ENCODE measurements around the gene HNRNPR. TPM values are rescaled to one million over a fixed set of nuclear protein-coding genes. Genes with fewer than 3 reads are reported as not detected.

HNRNPR gene
- total RNA-seq, 4 donors from 2014 or later, result 29.7 to 230 (median 116) TPM

DNA sequence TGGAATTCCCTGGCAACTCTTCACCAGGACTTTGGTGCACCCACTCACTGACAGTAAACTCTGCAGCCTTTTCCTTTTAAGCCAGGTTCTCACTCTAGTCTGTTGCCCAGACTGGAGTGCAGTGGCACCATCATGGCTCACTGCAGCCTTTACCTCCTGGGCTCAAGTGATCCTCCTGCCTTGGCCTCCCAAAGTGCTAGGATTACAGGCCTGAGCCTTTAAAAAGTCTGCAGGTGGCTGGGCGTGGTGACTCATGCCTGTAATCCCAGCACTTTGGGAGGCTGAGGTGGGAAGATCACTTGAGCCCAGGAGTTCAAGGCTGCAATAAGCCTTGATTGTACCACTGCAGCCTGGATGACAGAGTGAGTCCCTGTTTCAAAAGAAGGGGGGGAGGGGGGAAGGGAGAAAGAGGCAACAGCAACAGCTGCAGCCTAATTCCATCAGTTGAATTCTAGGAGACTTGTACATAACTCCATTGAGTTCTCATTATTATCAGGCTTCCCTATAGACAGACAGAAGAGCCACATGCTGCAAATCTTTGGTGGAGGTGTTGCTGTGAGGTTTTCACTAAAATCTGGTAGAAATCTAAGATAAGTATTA lies 8.1 kb upstream of the HNRNPR start:
- H3K9me3 ChIP-seq, result no peaks in the 10 kb centered on the region
- no peak for DNase-seq
- H3K4me1 ChIP-seq, result no peaks in the 10 kb centered on the region
- no peaks in the 10 kb centered on the region for H3K27me3 ChIP-seq
- TF ChIP-seq CTCF (IDR thresholded peaks at IDR 0.05), result no peak
- TF ChIP-seq POLR2A (IDR thresholded peaks at IDR 0.05), result no peak
- no peak overlapping the region for H3K4me3 ChIP-seq
- no peaks in the 10 kb centered on the region for H3K36me3 ChIP-seq
- intact Hi-C loops (cut with DNase I; ENCODE audit: low total_unique reads), result no loop called here
- no peak overlapping the region for H3K27ac ChIP-seq

DNA sequence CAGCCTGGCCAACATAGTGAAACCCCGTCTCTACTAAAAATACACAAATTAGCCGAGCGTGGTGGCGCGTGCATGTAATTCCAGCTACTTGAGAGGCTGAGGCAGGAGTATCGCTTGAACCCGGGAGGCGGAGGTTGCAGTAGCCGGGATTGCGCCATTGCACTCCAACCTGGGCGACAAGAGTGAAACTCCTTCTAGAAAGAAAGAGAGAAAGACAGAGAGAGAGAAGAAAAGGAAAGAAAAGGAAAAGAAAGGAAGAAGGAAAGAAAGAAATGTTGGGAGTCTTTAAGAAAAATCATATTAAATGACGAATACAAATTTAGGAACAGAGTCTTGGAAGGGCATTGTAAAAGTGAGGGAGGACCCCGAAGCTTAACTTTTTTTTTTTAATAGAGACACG lies 1.8 kb upstream of the HNRNPR start:
- Histone ChIP-seq H3K9me3 (no peaks in the 10 kb centered on the region), H3K4me3 (no peak overlapping the region), H3K4me1 (peaks cover 0 to 3% of the 10 kb centered on the region in 2 donors), H3K27me3 (no peaks in the 10 kb centered on the region), H3K27ac (no peak overlapping the region), H3K36me3 (no peaks in the 10 kb centered on the region)
- TF ChIP-seq POLR2A (IDR thresholded peaks at IDR 0.05), result no peak
- TF ChIP-seq CTCF (IDR thresholded peaks at IDR 0.05), result no peak
- intact Hi-C loops (cut with DNase I; ENCODE audit: low total_unique reads), result loop anchor here (2.0 kb wide), 1 partner anchor 23 kb away; the partner anchor contains the start of gene ZNF436
- DNase-seq, result no peak

DNA sequence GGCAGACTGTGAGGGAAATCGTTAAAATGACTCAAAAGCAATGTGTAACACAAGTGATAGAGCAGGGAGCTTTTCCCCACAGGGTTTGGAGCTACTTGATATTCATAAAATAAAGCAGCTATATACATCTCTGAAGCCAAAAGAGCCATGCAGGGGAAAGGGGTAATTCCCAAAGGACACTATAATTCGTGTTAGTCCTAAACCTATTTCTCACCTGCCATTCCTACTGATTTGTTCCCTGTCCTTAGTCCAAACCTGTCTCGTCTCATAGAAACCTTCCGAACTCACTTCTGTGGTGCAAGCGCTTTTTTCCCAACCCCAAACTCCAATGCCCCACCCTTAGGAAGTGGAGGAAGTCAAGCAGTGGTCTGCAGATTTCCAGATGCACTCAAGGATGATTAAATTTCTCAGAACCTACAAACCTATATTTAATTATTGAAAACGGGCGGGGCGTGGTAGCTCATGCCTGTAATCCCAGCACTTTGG lies 946 bp upstream of the HNRNPR start:
- intact Hi-C loops (cut with DNase I; ENCODE audit: low total_unique reads), result loop anchor here (2.0 kb wide), 1 partner anchor 24 kb away; the partner anchor contains the start of gene ZNF436
- H3K36me3 ChIP-seq, result no peaks in the 10 kb centered on the region

DNA sequence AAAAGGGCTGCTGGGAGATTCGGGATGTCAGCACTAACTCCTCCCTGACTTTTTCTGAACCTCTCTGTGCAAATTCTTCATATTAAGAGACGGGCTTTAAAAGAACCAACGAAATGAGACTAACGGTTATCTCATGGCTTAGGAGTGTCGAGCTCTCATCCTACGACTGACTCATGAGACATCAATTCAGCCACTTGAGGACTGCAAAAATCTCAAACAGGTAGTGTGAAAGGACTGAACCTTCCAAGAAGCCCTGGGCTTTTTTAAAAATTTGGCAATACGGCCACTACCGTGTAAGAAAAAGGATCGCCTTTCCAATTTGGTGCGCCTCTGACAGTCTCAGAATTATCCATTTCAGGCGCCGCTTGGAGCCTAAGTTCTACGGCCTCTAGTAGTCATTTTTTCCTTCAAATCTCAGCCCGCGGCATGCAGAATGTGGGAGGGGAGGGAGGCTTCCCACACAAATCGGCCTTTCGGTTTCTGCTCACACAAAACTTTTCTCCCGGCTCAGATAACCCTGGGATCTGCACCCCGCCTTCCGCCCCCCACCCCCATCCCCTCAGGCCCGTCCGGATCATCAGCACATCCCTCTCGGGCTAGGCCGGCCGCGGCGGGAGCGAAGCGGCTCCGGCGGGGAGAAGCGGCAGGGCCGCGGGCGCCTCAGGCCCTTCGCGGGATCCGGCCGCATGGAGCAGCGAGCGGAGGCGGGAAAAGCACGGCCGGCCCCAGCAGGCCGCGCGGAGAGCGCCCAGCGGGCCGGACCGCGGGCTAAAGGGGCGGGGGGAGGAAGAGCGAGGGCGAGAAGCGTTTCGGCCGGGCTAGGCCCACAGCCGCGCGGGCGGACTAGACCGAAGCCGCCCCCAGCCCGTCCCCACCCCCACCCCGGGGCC lies 618 bp downstream of the HNRNPR start:
- TF ChIP-seq POLR2A (IDR thresholded peaks at IDR 0.05) (no peak), CTCF (IDR thresholded peaks at IDR 0.05) (no peak)
- peak overlapping the region; percentile 78 to 80 for H3K4me3 ChIP-seq
- intact Hi-C loops (cut with DNase I; ENCODE audit: low total_unique reads), result loop anchor here (2.0 kb wide), 1 partner anchor 25 kb away; the partner anchor contains the start of gene ZNF436
- H3K9me3 ChIP-seq, result no peaks in the 10 kb centered on the region
- H3K27ac ChIP-seq, result peak overlapping the region; percentile 95 to 99
- H3K27me3 ChIP-seq, result no peaks in the 10 kb centered on the region
- DNase-seq, result peak in 1 of 2 donors; percentile 31
- no peaks in the 10 kb centered on the region for H3K36me3 ChIP-seq
- H3K4me1 ChIP-seq, result peaks cover 0 to 3% of the 10 kb centered on the region in 2 donors

More for the DNA sequence above, 946 bp upstream of the HNRNPR start:
- peaks cover 0 to 3% of the 10 kb centered on the region in 2 donors for H3K4me1 ChIP-seq
- H3K27me3 ChIP-seq, result no peaks in the 10 kb centered on the region
- peak overlapping the region; percentile 78 to 80 for H3K4me3 ChIP-seq
- TF ChIP-seq CTCF (IDR thresholded peaks at IDR 0.05), result no peak
- no peak for TF ChIP-seq POLR2A (IDR thresholded peaks at IDR 0.05)
- no peaks in the 10 kb centered on the region for H3K9me3 ChIP-seq
- DNase-seq, result peak in 1 of 2 donors; percentile 24
- peak overlapping the region; percentile 95 to 99 for H3K27ac ChIP-seq

Measured in uterus (tissue), 4 donors.